Keratinocyte (primary cell): ENCODE data around the gene OR7A10. TPM values are rescaled to one million over a fixed set of nuclear protein-coding genes. Genes with fewer than 3 reads are reported as not detected.
A peak's percentile ranks its signal among the peaks of the same experiment; 100 is the strongest.

Source experiments
- DNase-seq: peaks from one replicate; pipeline ENCODE4 v3.0.0-alpha.2; 2011; ENCODE audit warnings: low read depth, missing footprints, low spot score
- FAIRE-seq: peaks from 2 replicates; lab custom pipeline; 2011; peaks lifted over from hg19 to GRCh38; lab: Jason Lieb, UNC
- H2AFZ ChIP-seq: 2 replicates; pipeline ENCODE4 v1.6.0; 2012; ENCODE audit warnings: low read length, control low read depth, inconsistent platforms; ENCODE audit not compliant: control insufficient read depth
- H3K27ac ChIP-seq: 2 replicates; pipeline ENCODE4 v1.5.1; 2011; ENCODE audit warnings: low read length; ENCODE audit not compliant: control insufficient read depth, insufficient read depth
- H3K27me3 ChIP-seq: 3 replicates; pipeline ENCODE4 v1.6.0; 2011; ENCODE audit warnings: low read length; ENCODE audit not compliant: control insufficient read depth, insufficient read depth; ENCODE audit errors: extremely low read depth
- H3K36me3 ChIP-seq, 2 experiments: 2 replicates in 1 of 2; 3 replicates in 1 of 2; pipeline ENCODE4 v1.5.1; 2011; ENCODE audit warnings: low read length in 2 of 2, mild to moderate bottlenecking in 1 of 2; ENCODE audit not compliant: control insufficient read depth in 2 of 2, insufficient read depth in 2 of 2; ENCODE audit errors: extremely low read depth in 1 of 2
- H3K4me1 ChIP-seq: 3 replicates; pipeline ENCODE4 v1.5.1; 2011; ENCODE audit warnings: low read length; ENCODE audit not compliant: control insufficient read depth, insufficient read depth; ENCODE audit errors: extremely low read depth
- H3K4me2 ChIP-seq: 3 replicates; pipeline ENCODE4 v1.6.0; 2011; ENCODE audit warnings: low read depth, low read length; ENCODE audit not compliant: control insufficient read depth, insufficient read depth; ENCODE audit errors: extremely low read depth
- H3K4me3 ChIP-seq, 3 experiments: fragments of 200-600 bp in 1 of 3; sonication (generic) in 1 of 3; 2 replicates in 2 of 3; 3 replicates in 1 of 3; pipeline ENCODE4 v1.5.1; 2011 to 2016; ENCODE audit warnings: low read length in 3 of 3, mild to moderate bottlenecking in 3 of 3, control low read depth in 2 of 3, inconsistent platforms in 1 of 3, low read depth in 1 of 3, mixed read lengths in 1 of 3, mixed run types in 1 of 3, moderate library complexity in 1 of 3; ENCODE audit not compliant: control insufficient read depth in 2 of 3, insufficient read depth in 2 of 3; ENCODE audit errors: extremely low read depth in 1 of 3
- H3K79me2 ChIP-seq: 2 replicates; pipeline ENCODE4 v1.6.0; 2012; ENCODE audit warnings: low read length; ENCODE audit not compliant: control insufficient read depth, insufficient read depth
- H3K9ac ChIP-seq: 3 replicates; pipeline ENCODE4 v1.6.0; 2011; ENCODE audit warnings: low read length; ENCODE audit not compliant: control insufficient read depth, insufficient read depth; ENCODE audit errors: extremely low read depth
- H3K9me1 ChIP-seq: 3 replicates; pipeline ENCODE4 v1.6.0; 2011; ENCODE audit warnings: low read length; ENCODE audit not compliant: control insufficient read depth, insufficient read depth; ENCODE audit errors: extremely low read depth
- H3K9me3 ChIP-seq: 2 replicates; pipeline ENCODE4 v1.5.1; 2012; ENCODE audit warnings: low read depth, low read length; ENCODE audit not compliant: control insufficient read depth
- H4K20me1 ChIP-seq: 3 replicates; pipeline ENCODE4 v1.6.0; 2011; ENCODE audit warnings: low read length; ENCODE audit not compliant: control insufficient read depth, insufficient read depth; ENCODE audit errors: extremely low read depth
- EZH2 ChIP-seq: IDR thresholded peaks from one replicate; pipeline ENCODE4 v1.6.1; 2012; ENCODE audit warnings: inconsistent platforms, mild to moderate bottlenecking, low read length, moderate library complexity
- dilution Hi-C: fragments of 300-500 bp; cut with MboI; formaldehyde crosslinking; loops from one replicate; pipeline ENCODE4 v1.7.0; 2020; ENCODE audit warnings: low sequenced_read_pairs; ENCODE audit not compliant: extremely low pct_ligation_motif_present
- polyA plus RNA-seq, 5 experiments: library from polyadenylated mRNA; depleted of rRNA in 3 of 5; stranded (reverse) in 3 of 5; stranded (forward) in 1 of 5; unstranded in 1 of 5; fragments of >200 nt; gene quantifications; 1 replicate in 1 of 5; 2 replicates in 3 of 5; 3 replicates in 1 of 5; pipeline versions ENCODE4 v1.2.1 to v1.2.3, GENCODE V29; 2011 to 2012; ENCODE audit warnings: missing spikeins in 2 of 5, low read depth in 1 of 5, low replicate concordance in 1 of 5
- TF ChIP-seq, protein P1 (sequence below), 3 experiments: IDR thresholded peaks in 1 of 3; conservative IDR thresholded peaks in 1 of 3; optimal IDR thresholded peaks in 1 of 3; 2 replicates in 2 of 3; 3 replicates in 1 of 3; pipeline versions ENCODE3 to v1.5.1; 2011; ENCODE audit warnings: low read length in 3 of 3, mild to moderate bottlenecking in 3 of 3, moderate library complexity in 2 of 3, control low read depth in 1 of 3, inconsistent platforms in 1 of 3; ENCODE audit not compliant: insufficient read depth in 2 of 3; ENCODE audit errors: extremely low read depth in 1 of 3

OR7A10 gene
- polyA plus RNA-seq, 1 donor (not counting 4 experiments of a cell fraction or from before 2014, with no cell fraction given) = not detected

DNA sequence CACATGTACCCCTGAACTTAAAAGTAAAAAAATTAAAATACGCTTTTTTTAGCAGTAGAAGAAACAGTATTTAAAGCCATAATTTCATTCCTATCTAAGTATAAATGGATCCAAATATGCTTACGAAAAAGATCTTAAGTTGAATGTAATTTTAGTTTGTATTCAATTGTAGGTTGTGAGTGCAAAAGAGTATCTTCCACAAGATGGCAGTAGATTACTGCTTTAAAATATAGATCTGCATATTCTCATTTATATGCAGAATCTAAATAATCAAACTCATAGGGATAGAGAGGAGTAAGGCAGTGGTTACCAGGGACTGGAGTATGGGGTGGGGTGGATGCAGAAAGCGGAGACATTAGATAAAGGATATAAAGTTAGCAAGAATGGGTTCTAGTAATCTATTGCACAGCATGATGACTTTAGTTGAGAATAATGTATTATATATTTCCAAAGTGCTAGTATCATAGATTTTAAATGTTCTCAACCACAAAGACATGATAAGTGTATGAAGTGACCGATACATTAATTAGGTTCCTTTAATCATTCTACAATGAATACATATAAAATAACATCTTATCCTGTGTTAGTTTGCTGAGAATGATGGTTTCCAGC is 23.0 kb upstream of the OR7A10 start:
- DNase-seq (no peak), FAIRE-seq (no peak)
- H3K36me3 ChIP-seq = no peaks in the 10 kb centered on the region
- H2AFZ ChIP-seq = no peak overlapping the region
- no peaks in the 10 kb centered on the region for H4K20me1 ChIP-seq
- H3K27me3 ChIP-seq = no peaks in the 10 kb centered on the region
- no peak overlapping the region for H3K27ac ChIP-seq
- no peaks in the 10 kb centered on the region for H3K9me3 ChIP-seq
- H3K4me3 ChIP-seq = no peak overlapping the region
- no peaks in the 10 kb centered on the region for H3K4me1 ChIP-seq
- H3K79me2 ChIP-seq = no peaks in the 10 kb centered on the region
- dilution Hi-C loops = no loop called here
- no peak overlapping the region for H3K4me2 ChIP-seq
- no peaks in the 10 kb centered on the region for H3K9me1 ChIP-seq
- no peak overlapping the region for H3K9ac ChIP-seq
- no peak for TF ChIP-seq EZH2
- TF ChIP-seq, protein P1, sequence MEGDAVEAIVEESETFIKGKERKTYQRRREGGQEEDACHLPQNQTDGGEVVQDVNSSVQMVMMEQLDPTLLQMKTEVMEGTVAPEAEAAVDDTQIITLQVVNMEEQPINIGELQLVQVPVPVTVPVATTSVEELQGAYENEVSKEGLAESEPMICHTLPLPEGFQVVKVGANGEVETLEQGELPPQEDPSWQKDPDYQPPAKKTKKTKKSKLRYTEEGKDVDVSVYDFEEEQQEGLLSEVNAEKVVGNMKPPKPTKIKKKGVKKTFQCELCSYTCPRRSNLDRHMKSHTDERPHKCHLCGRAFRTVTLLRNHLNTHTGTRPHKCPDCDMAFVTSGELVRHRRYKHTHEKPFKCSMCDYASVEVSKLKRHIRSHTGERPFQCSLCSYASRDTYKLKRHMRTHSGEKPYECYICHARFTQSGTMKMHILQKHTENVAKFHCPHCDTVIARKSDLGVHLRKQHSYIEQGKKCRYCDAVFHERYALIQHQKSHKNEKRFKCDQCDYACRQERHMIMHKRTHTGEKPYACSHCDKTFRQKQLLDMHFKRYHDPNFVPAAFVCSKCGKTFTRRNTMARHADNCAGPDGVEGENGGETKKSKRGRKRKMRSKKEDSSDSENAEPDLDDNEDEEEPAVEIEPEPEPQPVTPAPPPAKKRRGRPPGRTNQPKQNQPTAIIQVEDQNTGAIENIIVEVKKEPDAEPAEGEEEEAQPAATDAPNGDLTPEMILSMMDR (optimal IDR thresholded peaks at IDR 0.05 in 1 of 3, IDR thresholded peaks at IDR 0.05 in 1 of 3, conservative IDR thresholded peaks at IDR 0.05 in 1 of 3; ENCODE audit: extremely low read depth in 1 of 3, insufficient read depth in 2 of 3, low read length in 3 of 3) = peak in 2 of 3 experiments; percentile 37 to 47

DNA sequence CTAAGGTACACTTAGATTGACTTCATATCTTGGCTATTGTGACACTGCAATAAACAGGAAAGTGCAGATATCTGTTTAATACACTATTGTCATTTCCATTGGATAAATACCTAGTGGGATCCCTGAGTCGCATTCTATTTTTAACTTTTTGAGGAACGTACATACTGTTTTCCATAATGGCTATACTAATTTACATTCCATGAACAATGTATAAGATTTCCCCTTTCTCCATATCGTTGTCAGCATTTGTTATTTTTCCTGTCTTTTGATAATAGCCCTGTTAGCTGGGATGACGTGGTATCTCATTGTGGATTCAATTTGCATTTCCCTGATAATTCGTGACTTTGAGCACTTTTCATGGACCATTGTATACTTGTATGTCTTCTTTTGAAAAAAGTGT is 19.8 kb upstream of the OR7A10 start:
- DNase-seq (no peak), FAIRE-seq (peak; percentile 69)
- Histone ChIP-seq H3K36me3 (no peaks in the 10 kb centered on the region), H3K4me1 (no peaks in the 10 kb centered on the region), H3K27me3 (no peaks in the 10 kb centered on the region), H4K20me1 (no peaks in the 10 kb centered on the region), H3K9me1 (no peaks in the 10 kb centered on the region), H3K9me3 (no peaks in the 10 kb centered on the region), H3K79me2 (no peaks in the 10 kb centered on the region), H3K4me3 (no peak overlapping the region), H2AFZ (no peak overlapping the region), H3K27ac (no peak overlapping the region), H3K9ac (no peak overlapping the region), H3K4me2 (no peak overlapping the region)
- TF ChIP-seq, protein P1 (optimal IDR thresholded peaks at IDR 0.05 in 1 of 3, IDR thresholded peaks at IDR 0.05 in 1 of 3, conservative IDR thresholded peaks at IDR 0.05 in 1 of 3; ENCODE audit: extremely low read depth in 1 of 3, insufficient read depth in 2 of 3, low read length in 3 of 3) = no peak
- TF ChIP-seq EZH2 = no peak
- dilution Hi-C loops = no loop called here
